GM21367 (cell line): ENCODE data around the gene ELP2.
A peak's percentile ranks its signal among the peaks of the same experiment; 100 is the strongest.
"Not testable (repeated sequence)": the region's sequence is repeated elsewhere in the genome, so short reads cannot be mapped to it uniquely, and the experiment has no call there.

Experiments
- ATAC-seq: cut with Tn5 transposase; IDR thresholded peaks from one replicate; pipeline ENCODE4 v1.9.1; 2021; ENCODE audit not compliant: unreplicated experiment

ELP2 gene, protein sequence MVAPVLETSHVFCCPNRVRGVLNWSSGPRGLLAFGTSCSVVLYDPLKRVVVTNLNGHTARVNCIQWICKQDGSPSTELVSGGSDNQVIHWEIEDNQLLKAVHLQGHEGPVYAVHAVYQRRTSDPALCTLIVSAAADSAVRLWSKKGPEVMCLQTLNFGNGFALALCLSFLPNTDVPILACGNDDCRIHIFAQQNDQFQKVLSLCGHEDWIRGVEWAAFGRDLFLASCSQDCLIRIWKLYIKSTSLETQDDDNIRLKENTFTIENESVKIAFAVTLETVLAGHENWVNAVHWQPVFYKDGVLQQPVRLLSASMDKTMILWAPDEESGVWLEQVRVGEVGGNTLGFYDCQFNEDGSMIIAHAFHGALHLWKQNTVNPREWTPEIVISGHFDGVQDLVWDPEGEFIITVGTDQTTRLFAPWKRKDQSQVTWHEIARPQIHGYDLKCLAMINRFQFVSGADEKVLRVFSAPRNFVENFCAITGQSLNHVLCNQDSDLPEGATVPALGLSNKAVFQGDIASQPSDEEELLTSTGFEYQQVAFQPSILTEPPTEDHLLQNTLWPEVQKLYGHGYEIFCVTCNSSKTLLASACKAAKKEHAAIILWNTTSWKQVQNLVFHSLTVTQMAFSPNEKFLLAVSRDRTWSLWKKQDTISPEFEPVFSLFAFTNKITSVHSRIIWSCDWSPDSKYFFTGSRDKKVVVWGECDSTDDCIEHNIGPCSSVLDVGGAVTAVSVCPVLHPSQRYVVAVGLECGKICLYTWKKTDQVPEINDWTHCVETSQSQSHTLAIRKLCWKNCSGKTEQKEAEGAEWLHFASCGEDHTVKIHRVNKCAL

DNA sequence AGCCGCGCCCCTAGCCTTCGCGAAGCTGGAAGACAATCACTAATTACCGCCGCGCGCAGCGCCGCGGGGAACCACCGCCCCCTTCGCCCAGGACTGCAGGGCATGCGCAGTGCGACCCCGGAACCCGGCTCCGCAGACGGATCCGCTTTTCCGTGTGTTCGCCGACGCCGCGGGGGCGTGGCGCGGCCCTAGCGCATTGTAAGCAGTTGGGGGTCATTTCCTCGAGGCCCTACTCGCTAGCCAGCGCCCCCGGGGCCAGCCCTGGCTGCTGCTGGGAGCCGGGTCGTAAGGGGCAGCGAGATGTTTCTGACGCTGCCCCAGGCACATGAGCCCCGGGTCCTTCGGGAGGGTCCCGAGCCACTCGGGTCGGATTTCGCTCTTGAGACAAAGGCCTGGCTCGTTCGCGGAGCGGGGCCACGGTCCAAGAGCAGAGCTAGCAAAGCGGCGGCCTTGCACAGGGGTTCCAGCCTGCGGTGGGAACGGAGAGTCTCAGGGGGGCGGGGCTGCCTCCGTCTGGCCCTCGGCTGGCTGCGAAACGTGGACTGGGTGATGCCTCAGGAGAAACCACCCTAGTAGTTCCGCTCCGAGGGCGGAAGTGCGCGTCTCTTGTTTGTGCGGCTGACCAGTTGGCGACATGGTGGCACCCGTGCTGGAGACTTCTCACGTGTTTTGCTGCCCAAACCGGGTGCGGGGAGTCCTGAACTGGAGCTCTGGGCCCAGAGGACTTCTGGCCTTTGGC, at the start of gene ELP2, which contains the start of gene SLC39A6:
ELP2 (plus strand) TSS at position 600 of the 739 bp plus-strand sequence; CDS start at position 635, 35 bp downstream.
SLC39A6 (minus strand) TSS at position 41 of the 739 bp plus-strand sequence. CDS start 2,333 bp downstream, outside the sequence.
- ATAC-seq = peak; percentile 86

DNA sequence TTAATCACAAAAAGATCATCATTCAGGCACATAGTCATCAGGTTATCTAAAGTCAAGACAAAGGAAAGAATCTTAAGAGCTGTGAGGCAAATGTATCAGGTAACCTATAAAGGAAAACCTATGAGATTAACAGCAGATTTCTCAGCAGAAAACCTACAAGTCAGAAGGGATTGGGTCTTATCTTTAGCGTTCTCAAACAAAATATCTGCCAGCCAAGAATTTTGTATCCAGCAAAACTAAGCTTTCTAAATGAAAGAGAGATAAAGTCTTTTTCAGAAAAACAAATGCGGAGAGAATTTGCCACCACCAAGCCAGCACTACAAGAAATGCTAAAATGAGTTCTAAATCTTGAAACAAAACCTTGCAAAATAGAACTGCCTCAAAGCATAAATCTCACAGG, 48.6 kb upstream of the ELP2 start:
- ATAC-seq = not testable (repeated sequence)

DNA sequence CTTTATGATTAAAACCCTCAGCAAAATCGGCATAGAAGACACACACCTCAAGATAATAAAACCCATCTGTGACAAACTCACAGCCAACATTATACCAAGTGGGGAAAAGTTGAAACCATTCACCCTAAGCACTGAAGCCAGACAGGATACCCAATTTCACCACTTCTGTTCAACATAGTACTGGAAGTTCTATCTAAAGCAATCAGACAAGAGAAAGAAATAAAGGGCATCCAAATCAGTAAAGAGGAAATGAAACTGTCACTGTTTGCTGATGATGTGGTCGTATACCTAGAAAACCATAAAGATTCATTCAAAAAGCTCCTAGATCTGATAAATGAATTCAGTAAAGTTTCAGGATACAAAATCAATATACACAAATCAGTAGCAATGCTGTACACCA, 46.0 kb upstream of the ELP2 start:
- ATAC-seq = peak; percentile 52

DNA sequence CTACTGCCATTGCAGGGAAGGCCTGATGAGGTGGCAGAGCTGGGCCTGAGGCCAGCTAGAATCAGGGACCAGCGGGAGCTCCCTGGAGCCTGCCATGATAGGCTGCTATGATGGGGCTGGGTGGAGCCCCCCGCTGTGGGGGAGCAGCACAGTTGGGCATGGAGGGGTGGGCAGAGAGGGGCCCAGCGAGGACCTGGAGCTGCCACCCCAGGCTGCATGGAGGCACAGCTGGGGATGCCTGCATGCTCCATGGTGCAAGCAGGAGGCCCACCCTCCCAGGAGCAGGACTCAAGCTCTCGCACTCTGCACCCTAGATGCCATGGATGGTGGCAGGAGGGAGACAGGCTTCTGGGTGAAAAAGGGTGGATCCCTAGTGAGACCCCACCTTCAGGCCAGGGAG, 44.5 kb upstream of the ELP2 start:
- ATAC-seq = no peak

DNA sequence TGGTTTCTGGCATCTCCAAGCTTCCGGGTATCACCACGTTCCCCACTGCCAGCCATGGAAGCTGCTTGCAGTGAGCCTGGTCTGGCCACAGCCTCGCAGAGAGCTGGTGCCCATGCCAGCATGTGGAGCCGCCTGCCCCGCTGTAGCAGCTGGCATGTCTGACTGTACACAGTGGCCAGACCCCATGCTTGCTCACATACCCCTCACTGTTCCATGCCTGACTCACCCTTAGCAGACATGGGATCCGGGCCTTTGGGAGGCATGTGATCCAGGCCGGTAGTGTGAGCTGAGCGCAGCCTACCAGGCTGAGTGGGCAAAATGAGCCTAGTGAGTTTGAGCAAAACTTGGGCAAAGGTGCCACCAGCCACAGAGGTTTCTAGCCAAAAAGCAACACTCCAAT, 43.5 kb upstream of the ELP2 start:
- ATAC-seq = no peak

DNA sequence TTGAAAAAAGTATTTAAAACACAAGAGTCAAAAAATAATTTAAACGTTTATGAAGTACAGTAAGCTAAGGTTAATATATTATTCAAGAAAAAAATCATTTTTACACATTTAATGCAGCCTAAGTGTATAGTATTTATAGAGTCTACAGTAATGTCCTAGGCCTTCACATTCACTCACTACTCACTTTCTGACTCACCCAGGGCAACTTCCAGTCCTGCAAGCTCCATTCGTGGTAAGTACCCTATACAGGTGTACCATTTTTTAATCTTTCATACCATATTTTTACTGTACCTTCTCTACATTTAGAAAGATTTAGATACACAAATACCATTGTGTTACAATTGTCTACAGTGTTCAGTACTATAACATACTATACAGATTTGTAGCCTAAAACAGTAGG, 41.4 kb upstream of the ELP2 start:
- no peak for ATAC-seq

DNA sequence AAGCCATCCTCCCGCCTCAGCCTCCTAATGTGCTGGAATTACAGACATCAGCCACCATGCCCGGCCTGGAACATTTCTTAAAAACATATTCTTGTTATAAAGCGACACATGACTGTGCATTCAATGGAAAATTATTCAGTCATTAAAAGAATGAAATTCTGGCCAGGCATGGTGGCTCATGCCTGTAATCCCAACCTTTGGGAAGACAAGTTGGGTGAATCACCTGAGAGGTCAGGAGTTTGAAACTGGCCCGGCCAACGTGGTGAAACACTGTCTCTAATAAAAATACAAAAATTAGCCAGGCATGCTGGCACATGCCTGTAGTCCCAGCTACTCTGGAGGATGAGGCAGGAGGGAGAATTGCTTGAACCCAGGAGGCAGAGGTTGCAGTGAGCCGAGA, 40.7 kb upstream of the ELP2 start:
- no peak for ATAC-seq

DNA sequence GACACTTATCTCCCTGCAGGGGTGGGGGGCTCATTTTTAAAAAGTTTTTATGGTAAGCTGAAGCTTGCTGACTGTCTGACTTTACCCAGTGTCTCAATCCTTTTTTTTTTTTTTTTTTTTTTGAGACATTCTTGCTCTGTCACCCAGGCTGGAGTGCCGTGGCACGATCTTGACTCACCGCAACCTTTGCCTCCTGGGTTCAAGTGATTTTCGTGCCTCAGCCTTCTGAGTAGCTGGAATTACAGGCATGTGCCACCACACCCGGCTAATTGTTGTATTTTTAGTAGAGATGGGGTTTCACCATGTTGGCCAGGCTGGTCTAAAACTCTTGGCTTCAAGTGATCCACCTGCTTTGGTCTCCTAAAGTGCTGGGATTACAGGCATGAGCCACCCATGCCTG, 37.6 kb upstream of the ELP2 start:
- not testable (repeated sequence) for ATAC-seq

DNA sequence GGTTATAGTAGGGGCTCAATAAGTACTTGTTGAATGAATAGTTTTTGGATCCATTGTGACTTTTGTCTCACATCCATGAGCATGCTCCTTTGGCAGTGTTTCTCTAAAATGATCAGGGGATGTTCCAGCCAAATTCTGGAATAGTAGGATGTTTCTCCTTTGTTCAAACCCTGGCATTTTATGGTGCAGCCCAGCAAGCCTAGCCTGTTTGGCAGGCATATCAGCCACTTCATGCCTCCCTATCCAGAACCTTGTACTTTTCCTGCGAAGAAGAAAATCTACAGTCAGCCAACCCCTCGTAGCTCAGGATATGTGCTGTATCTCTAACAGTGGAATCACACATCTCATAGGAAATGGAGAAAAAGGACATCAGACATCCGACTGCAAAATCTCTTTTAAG, 35.3 kb upstream of the ELP2 start:
- ATAC-seq = no peak

DNA sequence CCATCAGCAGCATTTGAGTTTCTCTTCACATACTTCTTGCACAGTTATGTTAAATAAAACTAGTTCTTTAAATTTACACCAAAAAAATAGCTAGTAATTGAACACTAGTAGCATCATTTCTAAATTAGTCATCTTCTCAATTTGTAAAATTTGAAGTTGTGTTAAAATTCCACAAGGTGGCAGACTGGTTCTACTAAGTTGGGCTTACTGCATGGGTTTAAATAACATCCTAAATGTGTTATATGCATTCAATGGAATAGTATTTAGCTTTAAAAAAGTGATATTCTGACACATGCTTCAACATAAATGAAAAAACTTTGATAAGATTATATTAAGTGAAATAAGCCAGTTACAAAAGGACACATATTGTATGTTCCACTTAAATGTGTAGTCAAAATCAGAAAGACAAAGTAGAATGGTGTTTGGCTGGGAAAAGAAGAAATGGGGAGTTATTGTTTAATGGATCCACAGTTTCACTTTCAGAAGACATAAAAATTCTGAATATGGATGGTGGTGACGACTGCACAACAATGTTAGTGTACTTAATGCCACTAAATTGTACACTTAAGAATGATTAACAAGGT, 33.7 kb upstream of the ELP2 start:
- peak; percentile 44 for ATAC-seq

DNA sequence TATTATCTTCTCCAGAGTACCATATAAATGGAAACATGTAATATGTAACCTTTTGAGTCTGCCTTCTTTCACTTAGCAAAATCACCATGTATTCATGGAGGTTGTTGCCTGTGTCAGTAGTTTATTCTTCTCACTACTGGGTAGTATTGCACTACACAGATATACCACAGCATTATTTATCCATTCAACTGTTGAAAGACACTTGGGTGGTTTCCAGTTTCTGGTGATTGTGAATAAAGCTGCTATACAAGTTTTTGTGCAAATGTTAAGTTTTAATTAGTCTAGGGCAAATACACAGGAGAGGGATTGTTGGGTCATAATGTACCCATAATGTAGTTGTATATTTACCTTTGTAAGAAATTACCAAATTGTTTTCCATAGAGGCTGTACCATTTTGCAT, 32.7 kb upstream of the ELP2 start:
- ATAC-seq = no peak

DNA sequence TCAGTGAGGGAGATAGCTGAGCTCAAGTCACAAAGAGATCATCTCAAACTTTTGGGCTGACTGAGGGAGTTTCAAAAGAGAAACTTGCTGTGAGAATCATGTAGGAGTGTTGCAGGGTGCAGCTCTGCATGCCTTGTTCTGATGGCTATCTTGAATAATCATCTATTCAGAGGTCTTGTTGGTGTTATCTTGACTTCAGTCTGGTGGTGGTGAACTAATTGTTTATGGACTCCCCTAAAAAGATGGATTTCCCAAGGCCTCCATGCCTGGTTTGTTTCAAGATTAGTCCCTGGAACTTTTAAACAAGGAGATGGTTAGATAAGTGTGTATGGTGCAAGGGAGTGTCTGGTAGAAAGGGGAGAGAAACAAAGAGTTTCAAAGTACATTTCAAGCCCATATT, 30.4 kb upstream of the ELP2 start:
- no peak for ATAC-seq

DNA sequence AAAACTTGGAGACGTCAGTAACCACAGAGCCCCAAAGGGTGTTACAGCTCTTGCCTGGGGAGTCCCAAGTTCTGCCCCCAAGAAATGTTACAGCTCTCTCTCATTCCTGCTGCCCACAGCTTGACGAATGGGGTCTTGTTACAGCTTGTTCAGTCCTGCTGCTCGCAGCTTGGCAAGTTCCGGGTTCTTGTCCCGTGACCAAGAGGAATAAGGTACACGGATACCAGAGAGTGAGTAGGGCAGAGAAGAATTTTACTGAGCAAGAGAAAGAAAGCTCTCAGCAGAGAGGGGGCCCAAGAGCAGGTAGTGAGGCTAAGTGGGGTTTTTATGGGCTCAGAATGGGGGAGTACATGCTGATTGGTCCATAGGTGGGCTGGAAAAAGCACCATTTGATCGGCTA, 27.8 kb upstream of the ELP2 start:
- no peak for ATAC-seq

DNA sequence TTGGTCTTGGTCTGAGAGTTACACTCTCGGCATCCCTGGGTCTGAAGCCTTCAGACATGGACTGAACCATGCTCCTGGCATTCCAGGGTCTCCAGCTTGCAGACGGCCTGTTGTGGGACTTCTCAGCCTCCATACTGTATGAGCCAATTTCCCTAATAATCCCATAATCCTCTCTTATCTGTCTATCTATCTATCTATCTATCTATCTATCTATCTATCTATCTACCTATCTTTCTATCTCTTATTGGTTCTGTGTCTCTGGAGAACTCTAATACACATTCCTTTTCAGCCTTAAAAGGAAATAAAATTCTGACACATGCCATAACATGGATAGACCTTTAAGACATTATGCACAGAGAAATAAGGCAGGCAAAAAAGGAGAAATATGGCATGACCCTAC, 24.9 kb upstream of the ELP2 start:
- no peak for ATAC-seq

DNA sequence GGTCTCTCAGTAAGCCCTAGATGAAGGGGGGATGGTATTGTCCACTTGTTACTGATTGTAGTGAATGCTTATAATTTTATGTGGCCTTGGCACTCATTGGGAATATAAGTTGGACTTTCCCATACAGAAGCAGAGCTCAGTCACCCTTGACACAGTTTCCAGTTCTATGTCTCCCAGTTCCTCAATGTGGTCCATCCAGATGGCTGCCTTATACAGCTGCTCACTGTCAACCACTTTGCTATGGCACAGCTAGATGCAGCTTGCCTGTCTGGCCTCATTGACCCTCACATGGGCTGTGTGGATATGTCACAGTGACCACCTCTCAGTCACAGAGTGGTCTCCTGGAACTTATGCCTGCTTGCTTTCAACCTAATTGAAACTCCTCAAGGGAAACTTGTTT, 22.2 kb upstream of the ELP2 start:
- no peak for ATAC-seq

DNA sequence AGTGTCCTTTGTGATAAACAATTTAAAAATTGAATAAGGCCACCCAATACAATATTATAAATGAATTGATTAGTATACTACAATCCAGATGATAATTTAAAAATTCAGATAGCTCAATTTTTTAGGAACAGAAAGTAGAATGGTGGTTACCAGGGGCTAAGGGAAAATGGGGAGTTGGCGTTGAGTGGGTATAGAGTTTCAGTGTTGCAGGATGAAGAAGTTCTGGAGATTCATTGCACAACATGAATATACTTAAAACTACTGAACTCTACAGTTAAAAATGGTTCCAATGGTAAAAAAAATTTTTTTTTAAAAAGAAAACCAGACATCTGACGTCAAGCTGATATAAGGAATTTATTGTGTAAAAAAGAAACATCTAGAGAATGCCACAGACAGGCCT, 21.5 kb upstream of the ELP2 start:
- no peak for ATAC-seq

DNA sequence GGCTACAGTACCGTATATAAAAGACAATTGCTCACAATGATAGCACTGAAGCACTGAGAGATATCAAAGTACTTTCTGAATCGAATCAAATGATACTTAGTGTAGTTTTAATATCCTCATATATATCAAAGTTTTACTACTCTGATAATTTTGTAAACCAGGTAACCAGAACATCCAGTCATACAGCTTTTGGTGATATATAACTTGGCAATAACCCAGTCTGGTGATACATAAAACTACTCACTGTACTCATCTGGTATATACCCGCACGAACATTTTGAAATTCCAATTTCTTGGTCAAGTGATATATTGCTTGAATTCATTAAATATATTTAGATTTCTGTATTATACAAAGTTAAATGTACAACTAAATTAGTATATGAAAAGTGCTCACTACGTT, 21.1 kb upstream of the ELP2 start:
- no peak for ATAC-seq

DNA sequence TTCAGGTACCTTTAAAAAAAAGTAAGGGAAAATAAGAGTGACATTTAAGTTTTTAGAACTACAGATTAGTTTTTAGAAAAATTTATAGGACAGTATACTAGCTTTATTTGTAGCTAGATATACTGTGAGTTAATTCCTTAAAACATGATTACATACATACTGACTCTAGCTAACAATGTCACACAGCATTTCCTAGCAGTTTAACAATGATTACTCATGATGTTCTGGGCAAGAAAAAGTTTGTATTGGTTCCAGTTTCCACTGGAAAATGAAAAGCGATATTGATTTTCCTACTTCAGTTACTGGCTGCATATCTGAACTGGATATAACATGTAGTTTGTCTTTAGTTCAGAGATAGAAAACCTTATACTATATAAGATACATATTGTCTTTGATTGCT, 20.0 kb upstream of the ELP2 start:
- ATAC-seq = no peak

DNA sequence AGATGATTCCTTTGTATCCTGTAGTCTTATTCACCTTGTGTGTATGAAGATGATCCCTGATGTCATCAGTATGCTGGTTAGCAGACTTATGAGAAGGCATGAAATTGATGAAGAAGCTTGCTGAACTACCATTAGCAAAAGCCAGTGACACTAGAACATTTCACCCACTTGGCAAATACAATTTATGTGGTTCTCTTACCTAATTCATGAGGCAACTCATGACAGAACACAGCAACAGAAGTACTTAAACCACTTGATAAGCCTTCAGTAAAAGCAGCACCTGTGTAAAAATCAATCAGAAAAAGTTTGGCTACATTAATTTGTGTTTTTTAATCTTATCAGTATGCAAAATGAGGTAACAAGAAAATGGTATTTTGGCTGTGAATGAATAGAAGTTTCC, 17.4 kb upstream of the ELP2 start:
- no peak for ATAC-seq

DNA sequence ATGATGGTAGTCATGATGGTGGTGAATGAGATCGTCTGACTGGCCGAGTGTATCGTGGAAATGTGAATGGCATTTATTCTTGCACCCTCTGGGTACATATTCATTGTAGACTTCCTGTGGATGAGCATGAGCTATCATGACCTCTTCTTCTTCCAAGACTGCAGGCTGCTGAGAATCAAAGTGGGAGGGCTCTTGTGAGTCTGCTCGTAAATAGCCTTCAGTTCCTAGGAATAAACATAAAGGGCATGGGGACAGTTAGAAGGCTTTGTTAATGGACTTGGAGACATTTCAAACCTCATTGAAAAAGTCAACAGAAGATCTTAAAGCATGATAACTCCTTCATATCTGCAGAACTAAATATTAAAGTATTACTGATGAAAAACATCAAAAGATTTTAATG, 15.4 kb upstream of the ELP2 start:
- ATAC-seq = no peak

DNA sequence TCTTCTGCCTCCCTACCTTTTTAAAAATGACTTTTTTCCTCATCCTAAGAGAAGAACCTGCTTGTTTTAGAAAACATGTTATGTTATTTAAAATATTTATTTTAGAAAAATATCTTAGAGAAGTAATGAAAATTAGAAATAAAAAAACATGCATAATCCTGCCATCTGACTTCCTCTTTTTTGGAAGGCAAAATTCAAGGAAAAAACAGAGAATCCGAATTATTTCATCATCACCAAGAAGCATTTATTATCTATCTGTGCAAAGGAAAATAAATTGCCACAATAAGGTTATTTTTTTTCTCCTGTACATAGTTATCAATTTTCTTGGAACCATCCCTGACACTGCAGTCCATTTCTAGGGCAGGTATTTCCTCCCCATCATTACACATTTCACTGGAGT, 15.0 kb upstream of the ELP2 start:
- no peak for ATAC-seq
